GM12891 (cell line): ENCODE data around the gene WDR46.

Source experiments
- PAX5 ChIP-seq: IDR thresholded peaks from 2 replicates; pipeline ENCODE4 v1.6.1; 2011; ENCODE audit warnings: low read length, moderate library complexity, mild to moderate bottlenecking; ENCODE audit not compliant: insufficient read depth, severe bottlenecking
- POLR2A ChIP-seq: IDR thresholded peaks from 2 replicates; pipeline ENCODE4 v1.6.1; 2011; ENCODE audit warnings: low read depth, low read length, control low read depth
- POLR2AphosphoS5 ChIP-seq: IDR thresholded peaks from 2 replicates; pipeline ENCODE4 v1.6.1; 2011; ENCODE audit warnings: low read depth, low read length, control low read depth

GRCh38 chr6:33289784-33290315 lies 811 bp upstream of the WDR46 start:
- TF ChIP-seq POLR2AphosphoS5 (0 out of 2 replicates have a peak, but pooled peaks have one; percentile 14), POLR2A (no peak; the same call in 1 of the 2 replicates), PAX5 (no peak)
